BJ (cell line): ENCODE results near the gene LRPAP1. TPM values are rescaled to one million over a fixed set of nuclear protein-coding genes. Genes with fewer than 3 reads are reported as not detected.

Experiments used
- CTCF ChIA-PET: fragments of 350-600 bp; formaldehyde crosslinking; extraction: SDS; loops from one replicate; lab custom pipeline; 2021; ENCODE audit warnings: antibody characterized with exemption, inconsistent platforms; lab: Yijun Ruan, JAX
- POLR2A ChIA-PET: fragments of 300-600 bp; sonication (Branson Sonifier 250); formaldehyde crosslinking; extraction: SDS; loops from one replicate; lab custom pipeline; 2021; ENCODE audit warnings: antibody characterized with exemption; lab: Charles Lee
- DNase-seq: peaks from one replicate; pipeline ENCODE4 v3.0.0-alpha.2; 2011; ENCODE audit warnings: low read depth
- H3K27me3 ChIP-seq: 2 replicates; pipeline ENCODE4 v1.6.0; 2011; ENCODE audit warnings: low read length; ENCODE audit not compliant: control insufficient read depth, insufficient read depth
- H3K36me3 ChIP-seq: 2 replicates; pipeline ENCODE4 v1.5.1; 2011; ENCODE audit warnings: low read length; ENCODE audit not compliant: control insufficient read depth, insufficient read depth
- H3K4me3 ChIP-seq: 2 replicates; pipeline ENCODE4 v1.5.1; 2011; ENCODE audit warnings: low read depth, mild to moderate bottlenecking, control low read depth, low read length
- CTCF ChIP-seq: IDR thresholded peaks from 2 replicates; pipeline ENCODE4 v1.5.1; 2011; ENCODE audit warnings: low read depth, mild to moderate bottlenecking, control low read depth, inconsistent platforms, low read length, moderate library complexity; ENCODE audit not compliant: insufficient read depth
- polyA plus RNA-seq: library from polyadenylated mRNA; depleted of rRNA; stranded (reverse); fragments of >200 nt; gene quantifications from 2 replicates; pipeline ENCODE4 v1.2.3, GENCODE V29; 2011

The LRPAP1 gene
- polyA plus RNA-seq, 1 experiment = 275 TPM

- POLR2A ChIA-PET = no interaction called here
- no peak for DNase-seq
- Histone ChIP-seq H3K27me3 (no peaks in the 10 kb centered on the region), H3K36me3 (peaks cover 62% of the 10 kb centered on the region), H3K4me3 (no peak overlapping the region)
- TF ChIP-seq CTCF = no peak
- CTCF ChIA-PET = interaction anchor here (0.5 kb wide), 1 partner anchor 39 kb away, joined by 3 read pairs; no protein-coding TSS in a partner anchor
Observed at GRCh38 chr4:3518941-3519340, 13.3 kb downstream of the LRPAP1 start.

GRCh38 chr4:3518511-3518880 lies 13.7 kb downstream of the LRPAP1 start:
- H3K4me3 ChIP-seq = no peak overlapping the region
- no peak for TF ChIP-seq CTCF
- DNase-seq = no peak
- no peaks in the 10 kb centered on the region for H3K27me3 ChIP-seq
- ChIA-PET CTCF (no interaction called here), POLR2A (no interaction called here)
- peaks cover 58% of the 10 kb centered on the region for H3K36me3 ChIP-seq

DNA sequence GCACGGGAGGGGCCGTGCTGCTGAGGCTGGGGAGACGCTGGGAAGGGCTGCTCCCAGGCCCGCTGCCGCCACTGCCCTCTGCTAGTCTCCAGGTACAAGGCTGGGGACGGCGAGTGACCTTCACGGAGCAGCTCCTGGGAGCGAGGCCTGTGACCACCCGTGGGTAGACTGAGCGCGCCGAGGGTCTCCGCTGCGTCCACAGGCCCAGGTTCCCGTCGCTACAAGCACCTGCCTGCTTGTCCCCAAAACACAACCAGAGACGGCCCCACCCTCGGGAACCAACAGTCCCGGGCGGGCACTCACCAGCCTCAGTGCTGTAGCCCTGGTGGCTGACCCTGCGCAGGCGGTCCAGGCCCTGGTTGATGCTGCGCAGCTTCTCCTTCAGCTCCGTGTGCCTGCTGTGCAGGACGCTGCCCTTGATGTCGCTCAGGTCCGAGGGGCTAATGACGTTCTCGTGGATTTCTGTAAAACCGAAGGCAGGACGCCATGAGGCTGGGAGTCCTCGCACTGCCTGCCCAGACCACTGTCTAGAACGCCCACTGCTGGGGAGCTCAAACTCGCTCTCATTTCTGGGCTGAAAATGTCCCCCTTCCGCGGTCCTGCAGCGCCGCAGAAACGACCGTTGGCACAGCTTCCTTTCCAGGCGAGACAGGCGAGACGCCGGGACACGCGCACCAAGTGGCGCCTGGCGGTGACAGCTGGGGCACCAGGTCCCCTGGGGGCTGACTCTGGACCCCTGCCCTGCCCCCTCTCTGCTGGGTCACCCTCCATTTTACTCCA lies 14.3 kb downstream of the LRPAP1 start:
- CTCF ChIA-PET = no interaction called here
- peaks cover 55% of the 10 kb centered on the region for H3K36me3 ChIP-seq

DNA sequence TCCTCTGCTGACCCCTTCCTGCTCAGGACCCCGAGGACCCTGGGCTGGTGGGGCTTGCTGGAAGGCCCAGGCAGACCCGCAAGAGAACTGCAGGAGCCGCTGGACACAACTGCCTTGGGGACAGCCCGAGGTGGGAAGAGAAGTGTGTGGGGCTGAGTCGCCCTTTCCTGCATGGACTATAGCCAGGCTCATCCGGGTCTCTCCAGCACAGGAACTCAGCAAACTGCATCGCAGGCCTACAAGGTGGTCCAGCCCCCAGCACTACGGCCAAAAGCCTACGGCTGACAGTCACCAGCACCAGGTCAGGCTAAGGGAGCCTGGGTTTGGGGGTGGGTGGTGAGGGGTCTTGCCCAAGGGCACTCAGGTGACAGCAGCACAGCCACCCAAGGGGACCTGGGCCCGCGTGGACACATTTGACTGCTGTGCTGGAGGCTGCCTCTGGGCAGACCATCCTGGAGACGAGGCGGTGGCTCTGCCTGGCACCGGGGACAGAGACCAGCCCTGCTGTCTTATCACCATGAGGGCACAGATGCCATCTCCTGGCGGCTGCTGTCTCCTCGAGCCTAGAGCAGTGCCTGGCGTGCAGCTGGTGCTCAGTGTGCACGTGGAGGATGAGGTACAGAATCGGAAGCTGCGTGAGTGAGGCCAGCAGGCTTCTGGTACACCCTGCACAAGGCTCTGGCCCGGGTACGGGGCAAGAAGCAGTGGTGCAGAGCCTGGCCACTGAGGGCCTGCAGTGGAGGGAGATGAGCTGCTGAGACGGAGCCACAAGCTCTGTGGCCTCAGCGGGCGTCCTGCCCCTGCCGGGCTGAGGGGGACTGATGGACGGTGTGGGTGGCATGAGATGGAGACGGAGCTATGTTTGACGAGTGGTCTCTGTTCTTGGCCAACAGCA lies 15.1 kb downstream of the LRPAP1 start:
- TF ChIP-seq CTCF = no peak
- H3K27me3 ChIP-seq = no peaks in the 10 kb centered on the region
- ChIA-PET POLR2A (no interaction called here), CTCF (no interaction called here)
- DNase-seq = no peak
- H3K36me3 ChIP-seq = peaks cover 61% of the 10 kb centered on the region
- no peak overlapping the region for H3K4me3 ChIP-seq

More for the DNA sequence above, 14.3 kb downstream of the LRPAP1 start:
- POLR2A ChIA-PET = no interaction called here
- H3K4me3 ChIP-seq = no peak overlapping the region
- DNase-seq = no peak
- H3K27me3 ChIP-seq = no peaks in the 10 kb centered on the region
- TF ChIP-seq CTCF = no peak
